SK-N-DZ (cell line): ENCODE measurements around the gene AOAH.
A peak's percentile ranks its signal among the peaks of the same experiment; 100 is the strongest.

Experiments
- DNase-seq: peaks from one replicate; pipeline ENCODE4 v3.0.0-alpha.2; 2015; ENCODE audit warnings: low spot score

The AOAH gene

GRCh38 chr7:36692456-36692855, 31.8 kb downstream of the AOAH start:
- DNase-seq: no peak

GRCh38 chr7:36691983-36692382, 32.3 kb downstream of the AOAH start:
- DNase-seq: no peak

GRCh38 chr7:36690514-36691187, 33.6 kb downstream of the AOAH start:
- DNase-seq: peak; percentile 88

- no peak for DNase-seq
Measured at GRCh38 chr7:36690041-36690440, 34.3 kb downstream of the AOAH start.

- no peak for DNase-seq
Measured at GRCh38 chr7:36686499-36686898, 37.8 kb downstream of the AOAH start.

- no peak for DNase-seq
Measured at GRCh38 chr7:36684954-36685353, 39.3 kb downstream of the AOAH start.

- DNase-seq: no peak
Measured at GRCh38 chr7:36683695-36684357, 40.5 kb downstream of the AOAH start.

- DNase-seq: no peak
Measured at GRCh38 chr7:36683111-36683510, 41.2 kb downstream of the AOAH start.

- no peak for DNase-seq
Measured at GRCh38 chr7:36682102-36682501, 42.2 kb downstream of the AOAH start.

GRCh38 chr7:36677769-36678437, 46.4 kb downstream of the AOAH start:
- no peak for DNase-seq

- no peak for DNase-seq
Measured at GRCh38 chr7:36673703-36674102, 50.6 kb downstream of the AOAH start.

- DNase-seq: no peak
Measured at GRCh38 chr7:36671432-36671829, 52.9 kb downstream of the AOAH start.

- peak; percentile 77 for DNase-seq
Measured at GRCh38 chr7:36670585-36671431, 53.5 kb downstream of the AOAH start.

- no peak for DNase-seq
Measured at GRCh38 chr7:36668750-36669149, 55.5 kb downstream of the AOAH start.

- no peak for DNase-seq
Measured at GRCh38 chr7:36668080-36668479, 56.2 kb downstream of the AOAH start.

GRCh38 chr7:36667007-36667745, 57.1 kb downstream of the AOAH start:
- DNase-seq: peak; percentile 81

GRCh38 chr7:36663481-36663880, 60.8 kb downstream of the AOAH start:
- DNase-seq: no peak

GRCh38 chr7:36661135-36661840, 63.0 kb downstream of the AOAH start:
- no peak for DNase-seq

- no peak for DNase-seq
Measured at GRCh38 chr7:36659638-36660341, 64.5 kb downstream of the AOAH start.

GRCh38 chr7:36659172-36659516, 65.2 kb downstream of the AOAH start:
- no peak for DNase-seq
